CD4-positive, alpha-beta T cell (primary cell): ENCODE data around the gene DPH1. TPM values are rescaled to one million over a fixed set of nuclear protein-coding genes. Genes with fewer than 3 reads are reported as not detected.
"Not testable (repeated sequence)": the region's sequence is repeated elsewhere in the genome, so short reads cannot be mapped to it uniquely, and the experiment has no call there.

Experiments
- ATAC-seq: fragments of 200-7000 bp; cut with Tn5 transposase; one replicate; pipeline ENCODE4 v1.10.0; 2022; ENCODE audit warnings: mild to moderate bottlenecking; ENCODE audit not compliant: poor library complexity
- CTCF ChIA-PET: fragments of 350-600 bp; sonication (Branson Sonifier 250); formaldehyde crosslinking; loops from one replicate; lab custom pipeline; 2021; ENCODE audit warnings: antibody characterized with exemption, inconsistent platforms; lab: Charles Lee
- POLR2A ChIA-PET: fragments of 350-600 bp; sonication (Branson Sonifier 250); formaldehyde crosslinking; loops from one replicate; lab custom pipeline; 2021; ENCODE audit warnings: antibody characterized with exemption, inconsistent platforms; lab: Charles Lee
- DNase-seq, 14 experiments: peaks; one replicate each; pipeline ENCODE4 v3.0.0-alpha.2; 2013 to 2020; ENCODE audit warnings: mixed read lengths in 2 of 14
- H3K27ac ChIP-seq, 2 donors: one replicate each; pipeline versions ENCODE4 v1.5.1 to v1.7.0; 2013; ENCODE audit warnings: low read length in 2 of 2, low read depth in 1 of 2, mild to moderate bottlenecking in 1 of 2
- H3K27me3 ChIP-seq, 2 experiments: 1 replicate in 1 of 2; 2 replicates in 1 of 2; pipeline versions ENCODE4 v1.6.1 to v1.7.0; 2013; ENCODE audit warnings: low read length in 2 of 2, control low read depth in 1 of 2, mild to moderate bottlenecking in 1 of 2, moderate library complexity in 1 of 2; ENCODE audit not compliant: insufficient read depth in 2 of 2, control insufficient read depth in 1 of 2
- H3K36me3 ChIP-seq: one replicate; pipeline ENCODE4 v1.6.1; 2013; ENCODE audit warnings: low read length, control low read depth; ENCODE audit not compliant: insufficient read depth
- H3K4me1 ChIP-seq: one replicate; pipeline ENCODE4 v1.6.1; 2013; ENCODE audit warnings: low read length, control low read depth; ENCODE audit not compliant: insufficient read depth
- H3K4me3 ChIP-seq: one replicate; pipeline ENCODE4 v1.5.1; 2013; ENCODE audit warnings: mild to moderate bottlenecking, low read length, moderate library complexity
- H3K9me3 ChIP-seq, 2 experiments: 1 replicate in 1 of 2; 2 replicates in 1 of 2; pipeline versions ENCODE4 v1.6.1 to v1.7.0; 2013; ENCODE audit warnings: low read length in 2 of 2, mild to moderate bottlenecking in 2 of 2, control low read depth in 1 of 2, moderate library complexity in 1 of 2; ENCODE audit not compliant: control insufficient read depth in 1 of 2, insufficient read depth in 1 of 2
- H3K27ac Mint-ChIP-seq: one replicate; pipeline ENCODE4 v1.8.0; 2020; ENCODE audit warnings: mixed read lengths
- H3K27me3 Mint-ChIP-seq: one replicate; pipeline ENCODE4 v1.8.0; 2021; ENCODE audit warnings: mixed read lengths
- H3K36me3 Mint-ChIP-seq: one replicate; pipeline ENCODE4 v1.8.0; 2021; ENCODE audit warnings: low read depth, mixed read lengths
- H3K4me1 Mint-ChIP-seq: one replicate; pipeline ENCODE4 v1.8.0; 2021; ENCODE audit warnings: low read depth, mixed read lengths
- H3K4me3 Mint-ChIP-seq: one replicate; pipeline ENCODE4 v1.8.0; 2020; ENCODE audit warnings: mild to moderate bottlenecking, mixed read lengths
- H3K9me3 Mint-ChIP-seq: one replicate; pipeline ENCODE4 v1.8.0; 2020; ENCODE audit warnings: mixed read lengths
- intact Hi-C, 2 experiments: fragments of 100-400 bp; cut with DNase I in 1 of 2; cut with micrococcal nuclease in 1 of 2; formaldehyde crosslinking; loops; one replicate each; pipeline versions ENCODE4 v1.15.1 to v1.9.0; 2023 to 2025; cut with DNase I, micrococcal nuclease
- polyA plus RNA-seq, 2 donors: library from polyadenylated mRNA; unstranded; fragments of 120-200 nt; gene quantifications; one replicate each; pipeline ENCODE4 v1.2.1, GENCODE V29; 2013
- total RNA-seq, 174 experiments: library from RNA in 2 of 174; stranded (reverse) in 2 of 174; gene quantifications; one replicate each; pipeline ENCODE4 v1.2.3 and lab custom pipeline; 2021 to 2026
- TF ChIP-seq, protein P1 (sequence below): fragments of 200-600 bp; IDR thresholded peaks from one replicate; pipeline ENCODE4 v1.8.0; 2022; ENCODE audit warnings: antibody characterized with exemption, mild to moderate bottlenecking

The DPH1 gene
- 100 to 1,000 TPM in 1 of 2 experiments, 10 to 100 TPM in 1; 96.4 to 101 TPM for total RNA-seq
- 28.5 TPM for polyA plus RNA-seq (2013, experiment 1 of 2)
- 42.4 TPM for polyA plus RNA-seq (2013, experiment 2 of 2)
- 19.0 to 65.7 (median 44.1) reads per million in 172 experiments for total RNA-seq (lab: John Stamatoyannopoulos, UW)

- no peaks in the 10 kb centered on the region for H3K9me3 Mint-ChIP-seq
- peak within 1 kb of the TSS; percentile 94 for H3K4me3 Mint-ChIP-seq
- TF ChIP-seq, protein P1, sequence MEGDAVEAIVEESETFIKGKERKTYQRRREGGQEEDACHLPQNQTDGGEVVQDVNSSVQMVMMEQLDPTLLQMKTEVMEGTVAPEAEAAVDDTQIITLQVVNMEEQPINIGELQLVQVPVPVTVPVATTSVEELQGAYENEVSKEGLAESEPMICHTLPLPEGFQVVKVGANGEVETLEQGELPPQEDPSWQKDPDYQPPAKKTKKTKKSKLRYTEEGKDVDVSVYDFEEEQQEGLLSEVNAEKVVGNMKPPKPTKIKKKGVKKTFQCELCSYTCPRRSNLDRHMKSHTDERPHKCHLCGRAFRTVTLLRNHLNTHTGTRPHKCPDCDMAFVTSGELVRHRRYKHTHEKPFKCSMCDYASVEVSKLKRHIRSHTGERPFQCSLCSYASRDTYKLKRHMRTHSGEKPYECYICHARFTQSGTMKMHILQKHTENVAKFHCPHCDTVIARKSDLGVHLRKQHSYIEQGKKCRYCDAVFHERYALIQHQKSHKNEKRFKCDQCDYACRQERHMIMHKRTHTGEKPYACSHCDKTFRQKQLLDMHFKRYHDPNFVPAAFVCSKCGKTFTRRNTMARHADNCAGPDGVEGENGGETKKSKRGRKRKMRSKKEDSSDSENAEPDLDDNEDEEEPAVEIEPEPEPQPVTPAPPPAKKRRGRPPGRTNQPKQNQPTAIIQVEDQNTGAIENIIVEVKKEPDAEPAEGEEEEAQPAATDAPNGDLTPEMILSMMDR: no peak
- ChIA-PET POLR2A (interaction anchor here (1.0 to 2.2 kb wide), 2 partner anchors 10 to 17 kb away, joined by 3 to 6 read pairs; no protein-coding TSS in a partner anchor), CTCF (interaction anchor here (1.8 kb wide), 1 partner anchor 11 kb away, joined by 6 read pairs; the partner anchor contains the start of gene OVCA2)
- H3K36me3 Mint-ChIP-seq: peaks cover 21% of the 10 kb centered on the region
- peaks cover 45% of the 10 kb centered on the region for H3K4me1 ChIP-seq
- peaks cover 0 to 6% of the 10 kb centered on the region in 2 experiments for H3K9me3 ChIP-seq
- H3K27me3 Mint-ChIP-seq: peaks cover 26% of the 10 kb centered on the region
- intact Hi-C loops: loop anchor here (1.0 to 5.0 kb wide), 6 partner anchors 11 to 682 kb away; partner anchors contain the start of genes CLUH (in 1 of the 2), RILP (in 1 of the 2), SCARF1 (in 1 of the 2) and WDR81 (in 1 of the 2)
- ATAC-seq (peak; percentile 82), DNase-seq (peak; percentile 74 to 92 (median 81))
- H3K4me1 Mint-ChIP-seq: peaks cover 34% of the 10 kb centered on the region
- peak within 1 kb of the TSS; percentile 60 to 70 for H3K27ac ChIP-seq
- peak within 1 kb of the TSS; percentile 86 for H3K27ac Mint-ChIP-seq
- peaks cover 12 to 16% of the 10 kb centered on the region in 2 experiments for H3K27me3 ChIP-seq
- H3K36me3 ChIP-seq: peaks cover 14% of the 10 kb centered on the region
- peak within 1 kb of the TSS; percentile 100 for H3K4me3 ChIP-seq
Measured at GRCh38 chr17:2029911-2030778, at the start of gene DPH1. Gene DPH1, plus strand, starts transcription at chr17:2030153. Its CDS starts 17 bp downstream, at chr17:2030170.

GRCh38 chr17:1980665-1981250 lies 49.2 kb upstream of the DPH1 start:
- H3K27me3 ChIP-seq: peaks cover 14 to 19% of the 10 kb centered on the region in 2 experiments
- ChIA-PET POLR2A (no interaction called here), CTCF (no interaction called here)
- Mint-ChIP-seq H3K36me3 (no peaks in the 10 kb centered on the region), H3K4me1 (peaks cover 8% of the 10 kb centered on the region), H3K27ac (no peak overlapping the region), H3K9me3 (no peaks in the 10 kb centered on the region), H3K4me3 (no peak overlapping the region), H3K27me3 (peaks cover 14% of the 10 kb centered on the region)
- H3K4me3 ChIP-seq: no peak overlapping the region
- TF ChIP-seq, protein P1: no peak
- DNase-seq (no peak), ATAC-seq (no peak)
- intact Hi-C loops: no loop called here
- H3K9me3 ChIP-seq: no peaks in the 10 kb centered on the region
- peaks cover 8% of the 10 kb centered on the region for H3K4me1 ChIP-seq
- H3K36me3 ChIP-seq: no peaks in the 10 kb centered on the region
- no peak overlapping the region for H3K27ac ChIP-seq

- H3K36me3 ChIP-seq, H3K4me3 ChIP-seq, H3K27ac Mint-ChIP-seq, H3K9me3 ChIP-seq, H3K4me1 ChIP-seq, H3K27ac ChIP-seq, H3K27me3 ChIP-seq, H3K4me3 Mint-ChIP-seq, intact Hi-C loops, H3K27me3 Mint-ChIP-seq, H3K9me3 Mint-ChIP-seq, ATAC-seq, DNase-seq, H3K36me3 Mint-ChIP-seq, POLR2A ChIA-PET, H3K4me1 Mint-ChIP-seq: not testable (repeated sequence)
- CTCF ChIA-PET: interaction anchor here (0.6 kb wide), 1 partner anchor 75 kb away, joined by 3 read pairs; no protein-coding TSS in a partner anchor
Measured at GRCh38 chr17:1982793-1983366, 47.1 kb upstream of the DPH1 start.
